CD4-positive, alpha-beta memory T cell (primary cell): ENCODE data around the gene PTPA. TPM values are rescaled to one million over a fixed set of nuclear protein-coding genes. Genes with fewer than 3 reads are reported as not detected.

Source experiments
- CTCF ChIA-PET: fragments of 350-600 bp; sonication (Branson Sonifier 250); formaldehyde crosslinking; loops from one replicate; lab custom pipeline; 2021; ENCODE audit warnings: inconsistent platforms; ENCODE audit not compliant: partially characterized antibody; lab: Charles Lee
- POLR2A ChIA-PET: fragments of 350-600 bp; sonication (Branson Sonifier 250); formaldehyde crosslinking; loops from one replicate; lab custom pipeline; 2021; ENCODE audit not compliant: partially characterized antibody; lab: Charles Lee
- DNase-seq, 5 donors: peaks; one replicate each; pipeline versions ENCODE4 v3.0.0 to v3.0.0-alpha.2; 2020 to 2022; ENCODE audit warnings: mixed read lengths in 1 of 5
- H3K27ac ChIP-seq: one replicate; pipeline ENCODE4 v1.7.0; 2013; ENCODE audit warnings: low read depth, low read length
- H3K27me3 ChIP-seq: 2 replicates; pipeline ENCODE4 v1.7.0; 2013; ENCODE audit warnings: mild to moderate bottlenecking, low read length, moderate library complexity; ENCODE audit not compliant: insufficient read depth
- H3K36me3 ChIP-seq: 2 replicates; pipeline ENCODE4 v1.7.0; 2013; ENCODE audit warnings: mild to moderate bottlenecking, low read length, moderate library complexity; ENCODE audit not compliant: insufficient read depth
- H3K4me1 ChIP-seq: 2 replicates; pipeline ENCODE4 v1.7.0; 2013; ENCODE audit warnings: mild to moderate bottlenecking, low read length, moderate library complexity; ENCODE audit not compliant: insufficient read depth
- H3K4me3 ChIP-seq, 2 donors: one replicate each; pipeline ENCODE4 v1.7.0; 2013; ENCODE audit warnings: low read length in 2 of 2, mild to moderate bottlenecking in 1 of 2
- H3K9me3 ChIP-seq, 2 donors: one replicate each; pipeline ENCODE4 v1.7.0; 2013; ENCODE audit warnings: low read length in 2 of 2, control low read depth in 1 of 2; ENCODE audit not compliant: control insufficient read depth in 1 of 2
- H3K27ac Mint-ChIP-seq, 7 donors: one replicate each; pipeline ENCODE4 v1.8.0; 2020 to 2021; ENCODE audit warnings: mixed read lengths in 7 of 7, mild to moderate bottlenecking in 6 of 7, inconsistent platforms in 3 of 7, moderate library complexity in 3 of 7
- H3K27me3 Mint-ChIP-seq, 2 donors: one replicate each; pipeline ENCODE4 v1.8.0; 2020 to 2021; ENCODE audit warnings: mixed read lengths in 2 of 2
- H3K36me3 Mint-ChIP-seq, 2 donors: one replicate each; pipeline ENCODE4 v1.8.0; 2020 to 2021; ENCODE audit warnings: mixed read lengths in 2 of 2, inconsistent platforms in 1 of 2, mild to moderate bottlenecking in 1 of 2
- H3K4me1 Mint-ChIP-seq, 4 donors: one replicate each; pipeline ENCODE4 v1.8.0; 2020 to 2021; ENCODE audit warnings: mixed read lengths in 4 of 4, mild to moderate bottlenecking in 1 of 4
- H3K4me3 Mint-ChIP-seq, 8 donors: one replicate each; pipeline ENCODE4 v1.8.0; 2020 to 2021; ENCODE audit warnings: mixed read lengths in 8 of 8, mild to moderate bottlenecking in 7 of 8, moderate library complexity in 6 of 8, inconsistent platforms in 3 of 8
- H3K9me3 Mint-ChIP-seq, 8 donors: one replicate each; pipeline ENCODE4 v1.8.0; 2020 to 2021; ENCODE audit warnings: mixed read lengths in 8 of 8, mild to moderate bottlenecking in 5 of 8, inconsistent platforms in 3 of 8, moderate library complexity in 1 of 8
- intact Hi-C: fragments of 100-400 bp; cut with micrococcal nuclease; formaldehyde crosslinking; loops from one replicate; pipeline ENCODE4 v1.15.1; 2023
- polyA plus RNA-seq, 2 donors: library from polyadenylated mRNA; unstranded; fragments of 300-500 nt; fragmentation: Illumina TruSeq; gene quantifications; one replicate each; pipeline ENCODE4 v1.2.3, GENCODE V29; 2021
- total RNA-seq, 2 experiments: library from RNA; stranded (reverse); gene quantifications; one replicate each; pipeline ENCODE4 v1.2.3, GENCODE V29; 2021

The PTPA gene
- total and polyA plus RNA-seq, 4 experiments from 2014 or later = 10.8 to 51.3 (median 31.5) TPM

DNA sequence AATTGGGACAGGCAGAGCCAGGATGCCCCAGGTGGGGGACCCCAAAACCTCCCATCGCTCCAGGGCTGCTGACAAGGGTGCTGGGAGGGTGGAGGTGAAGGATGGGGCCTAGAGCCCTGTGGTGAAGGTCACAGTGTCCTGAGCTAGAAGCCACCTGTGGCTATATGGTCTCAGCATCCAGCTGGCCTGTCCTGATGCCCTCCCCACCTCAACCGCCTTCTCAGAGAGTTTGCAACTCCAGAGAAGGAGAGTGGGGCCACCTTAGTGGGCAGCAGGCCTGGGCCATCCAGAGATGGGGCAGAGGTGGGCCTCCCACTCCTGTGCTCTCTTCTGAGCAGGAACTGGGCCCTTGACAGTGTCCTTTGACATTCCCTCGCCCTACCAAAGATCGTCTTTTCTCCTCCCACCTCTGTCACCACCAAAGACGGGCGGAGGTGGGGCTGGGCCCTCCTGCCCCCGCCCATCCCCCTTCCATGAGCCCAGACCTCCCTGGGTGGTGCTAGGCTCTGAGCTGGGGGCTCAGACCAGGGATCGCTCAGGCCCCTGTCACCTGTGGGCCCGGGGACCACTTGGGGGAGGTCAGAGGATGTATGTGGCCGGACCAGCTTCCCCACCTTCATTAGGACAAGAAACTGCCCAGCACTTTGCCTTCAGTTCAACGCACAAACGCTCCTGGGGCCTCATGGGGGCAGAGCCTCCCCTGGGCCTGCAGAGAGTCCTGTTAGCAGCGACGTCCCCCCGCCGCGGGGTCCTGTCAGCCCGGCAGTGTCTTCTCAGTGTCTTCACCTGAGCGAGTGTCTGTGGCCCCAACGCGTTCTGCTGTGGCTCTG is 40.3 kb upstream of the PTPA start:
- Mint-ChIP-seq H3K27me3 (no peaks in the 10 kb centered on the region), H3K27ac (peak overlapping the region in 6 of 7 donors; percentile 36 to 91 (median 58)), H3K36me3 (peaks cover 6 to 15% of the 10 kb centered on the region in 2 donors), H3K4me3 (no peak overlapping the region), H3K9me3 (no peaks in the 10 kb centered on the region), H3K4me1 (peaks cover 14 to 54% (median 28%) of the 10 kb centered on the region in 4 donors)
- H3K27ac ChIP-seq = no peak overlapping the region
- peaks cover 61% of the 10 kb centered on the region for H3K4me1 ChIP-seq
- intact Hi-C loops = no loop called here
- ChIA-PET CTCF (no interaction called here), POLR2A (interaction anchor here (0.6 to 3.3 kb wide), 2 partner anchors 10 to 66 kb away, joined by 3 to 19 read pairs; partner anchors contain the start of gene DOLPP1)
- no peak for DNase-seq
- H3K27me3 ChIP-seq = no peaks in the 10 kb centered on the region
- H3K36me3 ChIP-seq = peaks cover 14% of the 10 kb centered on the region
- H3K9me3 ChIP-seq = no peaks in the 10 kb centered on the region
- H3K4me3 ChIP-seq = no peak overlapping the region

DNA sequence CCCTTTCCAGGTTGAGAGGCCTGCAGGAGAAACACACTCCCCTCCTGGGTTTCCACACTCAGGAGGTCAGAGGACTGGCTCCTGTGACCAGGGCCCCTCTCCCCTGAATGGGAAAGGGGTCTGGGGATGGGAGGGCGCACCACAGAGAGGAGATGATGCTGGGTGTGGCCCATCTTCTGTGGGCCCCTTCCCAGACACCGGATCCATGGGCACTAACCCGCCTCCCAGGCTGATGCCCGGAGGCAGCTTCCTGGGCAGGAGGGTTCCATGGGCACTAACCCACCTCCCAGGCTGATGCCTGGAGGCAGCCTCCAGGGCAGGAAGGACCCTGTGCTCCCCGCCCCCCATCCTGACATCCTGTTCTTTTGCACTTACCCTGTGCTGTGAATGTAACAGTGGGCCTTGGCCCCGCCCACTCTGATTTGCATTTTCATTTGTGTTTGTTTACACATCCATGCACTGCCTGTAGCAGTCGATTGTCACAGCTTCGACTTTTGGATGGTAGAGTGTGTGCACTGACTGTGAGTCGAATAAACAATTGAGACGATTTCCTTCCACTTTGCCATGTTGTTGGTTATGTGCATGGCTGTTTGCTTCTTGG is 39.6 kb upstream of the PTPA start:
- Mint-ChIP-seq H3K4me3 (peak overlapping the region in 4 of 8 donors; percentile 21 to 58 (median 34)), H3K9me3 (no peaks in the 10 kb centered on the region), H3K36me3 (peaks cover 6 to 15% of the 10 kb centered on the region in 2 donors), H3K4me1 (peaks cover 14 to 54% (median 28%) of the 10 kb centered on the region in 4 donors), H3K27ac (peak overlapping the region; percentile 25 to 91 (median 83)), H3K27me3 (no peaks in the 10 kb centered on the region)
- Histone ChIP-seq H3K36me3 (peaks cover 12% of the 10 kb centered on the region), H3K4me3 (no peak overlapping the region), H3K4me1 (peaks cover 61% of the 10 kb centered on the region), H3K27me3 (no peaks in the 10 kb centered on the region), H3K27ac (no peak overlapping the region), H3K9me3 (no peaks in the 10 kb centered on the region)
- intact Hi-C loops = no loop called here
- POLR2A ChIA-PET = interaction anchor here (1.7 to 3.3 kb wide), 2 partner anchors 9 kb away, joined by 7 to 19 read pairs; partner anchors contain the start of gene DOLPP1
- CTCF ChIA-PET = interaction anchor here (1.1 kb wide), 1 partner anchor 60 kb away, joined by 3 read pairs; no protein-coding TSS in a partner anchor
- DNase-seq = peak; percentile 22 to 51 (median 45)

DNA sequence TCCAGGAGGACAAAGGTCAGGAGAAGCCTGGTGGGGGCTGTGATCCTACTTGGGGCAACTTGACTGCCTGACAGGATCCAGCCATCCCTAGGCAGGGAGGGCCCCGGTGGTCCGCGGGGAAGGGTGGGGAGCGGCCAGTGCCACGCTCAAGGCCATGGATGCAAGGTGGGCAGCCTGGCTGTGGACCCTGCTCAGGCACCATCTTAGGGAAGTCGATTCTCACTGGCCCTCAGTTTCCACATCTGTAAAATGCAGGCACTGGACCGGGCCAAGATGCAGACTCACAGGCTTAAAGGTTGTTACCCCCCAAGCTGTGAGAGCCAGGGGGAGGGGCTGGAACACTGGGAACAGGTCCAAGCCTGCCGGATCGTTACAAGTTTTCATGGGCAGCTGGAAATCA is 39.0 kb upstream of the PTPA start:
- CTCF ChIA-PET = interaction anchor here (1.1 kb wide), 1 partner anchor 60 kb away, joined by 3 read pairs; no protein-coding TSS in a partner anchor
- peaks cover 6 to 15% of the 10 kb centered on the region in 2 donors for H3K36me3 Mint-ChIP-seq
- Histone ChIP-seq H3K9me3 (no peaks in the 10 kb centered on the region), H3K27me3 (no peaks in the 10 kb centered on the region), H3K36me3 (peaks cover 11% of the 10 kb centered on the region), H3K4me1 (peaks cover 61% of the 10 kb centered on the region), H3K4me3 (no peak overlapping the region), H3K27ac (no peak overlapping the region)
- intact Hi-C loops = no loop called here
- H3K27me3 Mint-ChIP-seq = no peaks in the 10 kb centered on the region
- H3K4me1 Mint-ChIP-seq = peaks cover 14 to 54% (median 28%) of the 10 kb centered on the region in 4 donors
- H3K27ac Mint-ChIP-seq = peak overlapping the region; percentile 25 to 91 (median 83)
- POLR2A ChIA-PET = interaction anchor here (1.7 kb wide), 1 partner anchor 9 kb away, joined by 7 read pairs; the partner anchor contains the start of gene DOLPP1
- no peak for DNase-seq
- H3K9me3 Mint-ChIP-seq = no peaks in the 10 kb centered on the region
- peak overlapping the region in 3 of 8 donors; percentile 28 to 58 (median 41) for H3K4me3 Mint-ChIP-seq

DNA sequence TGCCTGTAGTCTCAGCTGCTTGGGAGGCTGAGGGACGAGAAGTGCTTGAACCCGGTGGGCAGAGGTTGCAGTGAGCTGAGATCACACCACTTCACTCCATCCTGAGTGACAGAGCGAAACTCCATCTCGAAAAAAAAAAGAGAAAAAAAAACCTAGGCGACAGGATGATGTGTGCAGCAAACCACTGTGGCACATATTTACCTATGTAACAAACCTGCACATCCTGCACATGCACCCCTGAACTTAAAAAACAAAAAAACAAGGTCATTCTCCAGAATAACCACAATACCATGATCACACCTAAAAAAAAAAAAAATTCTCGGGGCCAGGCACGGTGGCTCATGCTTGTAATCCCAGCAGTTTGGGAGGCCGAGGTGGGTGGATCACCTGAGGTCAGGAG is 37.8 kb upstream of the PTPA start:
- H3K36me3 Mint-ChIP-seq = peaks cover 4 to 10% of the 10 kb centered on the region in 2 donors
- no peaks in the 10 kb centered on the region for H3K27me3 Mint-ChIP-seq
- Histone ChIP-seq H3K27me3 (no peaks in the 10 kb centered on the region), H3K36me3 (peaks cover 3% of the 10 kb centered on the region), H3K4me1 (peaks cover 55% of the 10 kb centered on the region), H3K4me3 (no peak overlapping the region), H3K27ac (no peak overlapping the region), H3K9me3 (no peaks in the 10 kb centered on the region)
- DNase-seq = peak in 4 of 5 donors; percentile 50 to 67 (median 61)
- ChIA-PET CTCF (interaction anchor here (0.6 to 0.7 kb wide), 2 partner anchors 27 to 42 kb away, joined by 3 read pairs; no protein-coding TSS in a partner anchor), POLR2A (interaction anchor here (0.6 to 2.0 kb wide), 6 partner anchors 8 to 811 kb away, joined by 3 to 8 read pairs (median 4); partner anchors contain the start of genes DOLPP1 and MIGA2)
- peak overlapping the region; percentile 63 to 96 (median 89) for H3K27ac Mint-ChIP-seq
- no peaks in the 10 kb centered on the region for H3K9me3 Mint-ChIP-seq
- peaks cover 14 to 50% (median 26%) of the 10 kb centered on the region in 4 donors for H3K4me1 Mint-ChIP-seq
- intact Hi-C loops = no loop called here
- H3K4me3 Mint-ChIP-seq = peak overlapping the region; percentile 22 to 75 (median 55)

DNA sequence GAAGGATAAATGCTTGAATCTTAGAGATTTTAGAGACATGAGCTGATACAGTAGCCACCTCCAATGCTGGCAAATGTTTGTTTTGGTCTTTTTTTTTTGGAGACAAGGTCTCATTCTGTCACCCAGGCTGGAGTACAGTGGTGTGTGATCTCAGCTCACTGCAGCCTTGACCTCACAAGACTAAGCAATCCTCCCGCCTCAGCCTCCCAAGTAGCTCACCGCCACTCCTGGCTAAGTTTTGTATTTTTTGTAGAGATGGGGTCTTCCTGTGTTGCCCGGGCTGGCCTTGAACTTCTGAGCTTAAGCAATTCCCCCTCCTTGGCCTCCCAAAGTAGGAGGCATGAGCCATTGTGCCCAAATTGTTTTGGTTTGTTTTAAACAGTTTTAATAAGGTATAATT is 37.1 kb upstream of the PTPA start:
- intact Hi-C loops = no loop called here
- Mint-ChIP-seq H3K4me3 (peak overlapping the region in 1 of 8 donors; percentile 30), H3K4me1 (peaks cover 7 to 46% (median 20%) of the 10 kb centered on the region in 4 donors), H3K36me3 (peaks cover 0 to 6% of the 10 kb centered on the region in 2 donors), H3K27me3 (no peaks in the 10 kb centered on the region), H3K9me3 (peaks cover 0 to 2% (median 0%) of the 10 kb centered on the region in 8 donors), H3K27ac (peak overlapping the region in 6 of 7 donors; percentile 6 to 96 (median 73))
- no peak for DNase-seq
- Histone ChIP-seq H3K4me3 (no peak overlapping the region), H3K27ac (no peak overlapping the region), H3K27me3 (no peaks in the 10 kb centered on the region), H3K9me3 (no peaks in the 10 kb centered on the region), H3K4me1 (peaks cover 48% of the 10 kb centered on the region), H3K36me3 (no peaks in the 10 kb centered on the region)
- POLR2A ChIA-PET = interaction anchor here (0.6 to 2.0 kb wide), 6 partner anchors 8 to 811 kb away, joined by 3 to 8 read pairs (median 3); partner anchors contain the start of gene MIGA2
- CTCF ChIA-PET = interaction anchor here (0.7 kb wide), 1 partner anchor 27 kb away, joined by 3 read pairs; no protein-coding TSS in a partner anchor

DNA sequence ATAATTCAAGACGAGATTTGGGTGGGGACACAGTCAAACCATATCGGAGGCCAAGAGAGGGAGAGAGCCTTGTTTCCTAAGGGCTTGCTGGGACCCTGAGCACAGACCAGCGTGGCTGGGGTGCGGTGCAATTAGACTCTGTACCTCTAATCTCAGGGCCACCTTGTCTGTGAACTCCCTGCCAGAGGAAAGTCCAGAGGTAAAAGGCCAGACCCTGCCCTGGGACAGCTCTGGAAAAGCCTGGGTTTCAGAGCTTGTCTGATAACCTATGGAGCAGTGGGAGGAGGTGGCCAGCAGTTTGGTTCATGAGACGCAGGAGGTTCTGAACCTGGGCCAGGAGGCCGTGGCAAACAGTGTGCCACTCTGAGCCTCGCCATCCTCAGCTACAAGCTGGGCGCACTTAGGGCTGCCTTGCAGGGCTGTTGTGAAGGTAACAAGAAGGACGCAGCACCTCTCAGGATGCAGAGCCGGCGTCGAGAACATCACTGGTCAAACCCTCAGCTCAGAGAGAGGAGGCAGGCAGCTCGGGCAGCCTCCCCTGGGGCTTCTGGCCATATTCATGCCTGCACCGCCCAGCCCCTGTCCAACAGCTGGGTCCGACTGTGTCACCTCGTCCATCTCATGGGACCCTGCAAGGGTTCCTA is 35.1 kb upstream of the PTPA start:
- Histone ChIP-seq H3K36me3 (no peaks in the 10 kb centered on the region), H3K27me3 (no peaks in the 10 kb centered on the region), H3K27ac (no peak overlapping the region), H3K4me3 (no peak overlapping the region), H3K9me3 (no peaks in the 10 kb centered on the region), H3K4me1 (peaks cover 35% of the 10 kb centered on the region)
- CTCF ChIA-PET = interaction anchor here (2.5 kb wide), 1 partner anchor 56 kb away, joined by 5 read pairs; no protein-coding TSS in a partner anchor
- Mint-ChIP-seq H3K27ac (peak overlapping the region in 2 of 7 donors; percentile 52 to 62), H3K36me3 (peaks cover 0 to 3% of the 10 kb centered on the region in 2 donors), H3K4me1 (peaks cover 7 to 39% (median 22%) of the 10 kb centered on the region in 4 donors), H3K9me3 (peaks cover 0 to 2% (median 0%) of the 10 kb centered on the region in 8 donors), H3K27me3 (no peaks in the 10 kb centered on the region), H3K4me3 (no peak overlapping the region)
- intact Hi-C loops = no loop called here
- DNase-seq = no peak
- POLR2A ChIA-PET = no interaction called here
